NOMO-1 treated with dmso at 0.1 percent for 144 hours (cell line): ENCODE results near the gene ESPN.

ENCODE experiments used
- DNase-seq: peaks from one replicate; lab custom pipeline; 2025; ENCODE audit not compliant: unreplicated experiment; lab: John Stamatoyannopoulos, UW

ESPN gene

GRCh38 chr1:6495540-6496364 lies 71.2 kb downstream of the ESPN start:
- no peak for DNase-seq

- no peak for DNase-seq
These were observed 71.8 kb downstream of the ESPN start for GRCh38 chr1:6496365-6496721.

DNA sequence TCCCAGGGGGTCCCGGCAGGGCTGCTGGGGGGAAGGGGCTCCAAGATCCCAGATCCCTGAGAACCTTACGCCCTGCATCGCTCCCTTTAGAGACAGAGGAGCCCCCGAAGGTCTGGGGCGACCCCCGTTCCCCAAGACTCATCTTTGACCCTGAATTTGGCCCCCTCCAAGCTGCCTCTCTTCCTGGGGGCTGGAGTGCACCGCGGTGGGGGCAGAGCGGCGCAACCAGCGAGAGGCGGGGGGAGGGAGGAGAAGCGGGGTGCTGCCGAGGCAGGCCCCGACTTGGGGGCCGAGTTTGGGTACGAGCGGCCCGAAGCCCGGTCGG lies 72.3 kb downstream of the ESPN start:
- DNase-seq = no peak

DNA sequence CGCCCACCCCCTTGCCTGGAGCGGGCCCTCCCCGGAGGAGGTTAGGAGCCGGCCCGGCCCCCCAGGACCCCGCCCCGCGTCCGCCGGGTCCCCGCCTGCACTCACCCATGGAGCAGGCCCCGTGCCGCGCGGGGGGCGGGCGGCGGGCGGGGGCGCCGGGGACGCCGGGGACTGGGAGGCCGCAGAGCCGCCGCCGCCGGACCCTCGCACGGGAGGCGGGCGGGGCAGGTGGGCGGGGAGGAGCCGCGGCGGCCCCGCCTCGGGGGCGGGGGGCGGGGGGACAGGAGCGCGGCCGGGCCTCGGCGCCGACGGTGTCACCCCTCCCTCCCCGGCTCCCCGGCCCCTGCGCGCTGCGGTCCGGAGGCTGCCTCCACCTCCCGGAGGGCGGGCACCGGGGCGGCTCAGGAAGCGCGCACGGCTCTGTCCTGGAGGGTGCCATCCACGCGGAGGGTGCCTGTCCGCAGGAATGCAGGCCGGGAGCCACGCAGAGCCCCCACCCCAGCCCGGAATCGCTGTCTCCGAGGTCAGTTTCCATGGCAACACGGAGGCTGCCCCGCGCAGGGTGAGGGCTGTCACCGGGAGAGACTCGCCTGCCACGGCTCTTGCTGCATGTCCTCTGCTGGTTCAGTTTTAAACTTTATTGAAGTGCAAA lies 72.8 kb downstream of the ESPN start:
- DNase-seq = no peak

- DNase-seq = no peak
These were observed 73.4 kb downstream of the ESPN start for GRCh38 chr1:6497867-6498575.

- DNase-seq = no peak
These were observed 74.1 kb downstream of the ESPN start for GRCh38 chr1:6498576-6499111.

DNA sequence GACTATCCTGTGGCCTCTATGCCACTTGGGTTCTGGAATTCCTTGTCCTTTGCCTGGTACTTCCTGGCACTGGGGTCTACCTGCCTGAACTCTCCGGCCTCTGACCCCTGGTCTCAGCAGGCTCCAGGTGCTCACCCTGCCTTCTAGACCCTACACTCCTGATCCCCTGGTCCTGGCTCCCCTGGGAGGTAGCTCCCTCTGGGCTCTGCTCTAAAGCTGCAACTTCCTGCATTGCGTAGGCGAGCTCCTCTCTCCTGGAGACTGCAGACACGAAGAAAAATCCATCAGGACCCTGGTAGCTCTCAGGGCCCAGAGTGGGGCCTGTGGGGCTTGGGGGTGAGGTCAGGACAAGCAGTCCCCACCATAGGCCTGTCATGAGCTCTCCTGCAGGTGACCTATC lies 74.7 kb downstream of the ESPN start:
- DNase-seq = no peak

- DNase-seq = no peak
These were observed 76.1 kb downstream of the ESPN start for GRCh38 chr1:6500544-6501278.

DNA sequence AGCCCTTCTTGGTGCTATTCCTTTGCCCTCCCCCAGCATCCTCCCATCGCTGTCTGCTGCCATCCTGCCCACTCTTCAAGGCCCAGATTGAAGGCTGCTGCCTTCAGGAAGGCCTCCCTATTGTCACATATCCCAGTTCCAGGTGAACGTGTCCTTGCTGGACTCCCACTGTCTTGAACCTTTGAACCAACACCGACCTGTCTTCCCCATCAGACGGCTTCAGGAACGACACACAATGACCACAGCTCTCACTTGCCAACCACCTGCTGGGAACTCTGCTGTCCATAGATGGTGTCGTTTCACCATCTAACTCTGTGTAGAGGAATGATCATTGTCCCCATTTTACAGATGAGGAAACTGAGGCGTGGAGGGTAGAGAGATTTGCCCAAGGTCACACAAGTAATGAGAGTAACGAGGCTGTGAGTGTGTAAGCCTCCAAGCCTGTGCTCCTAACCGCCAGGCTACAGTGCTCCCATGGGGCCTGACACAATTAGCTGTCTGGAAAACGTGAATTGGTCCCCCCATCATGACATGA lies 76.8 kb downstream of the ESPN start:
- DNase-seq = no peak

DNA sequence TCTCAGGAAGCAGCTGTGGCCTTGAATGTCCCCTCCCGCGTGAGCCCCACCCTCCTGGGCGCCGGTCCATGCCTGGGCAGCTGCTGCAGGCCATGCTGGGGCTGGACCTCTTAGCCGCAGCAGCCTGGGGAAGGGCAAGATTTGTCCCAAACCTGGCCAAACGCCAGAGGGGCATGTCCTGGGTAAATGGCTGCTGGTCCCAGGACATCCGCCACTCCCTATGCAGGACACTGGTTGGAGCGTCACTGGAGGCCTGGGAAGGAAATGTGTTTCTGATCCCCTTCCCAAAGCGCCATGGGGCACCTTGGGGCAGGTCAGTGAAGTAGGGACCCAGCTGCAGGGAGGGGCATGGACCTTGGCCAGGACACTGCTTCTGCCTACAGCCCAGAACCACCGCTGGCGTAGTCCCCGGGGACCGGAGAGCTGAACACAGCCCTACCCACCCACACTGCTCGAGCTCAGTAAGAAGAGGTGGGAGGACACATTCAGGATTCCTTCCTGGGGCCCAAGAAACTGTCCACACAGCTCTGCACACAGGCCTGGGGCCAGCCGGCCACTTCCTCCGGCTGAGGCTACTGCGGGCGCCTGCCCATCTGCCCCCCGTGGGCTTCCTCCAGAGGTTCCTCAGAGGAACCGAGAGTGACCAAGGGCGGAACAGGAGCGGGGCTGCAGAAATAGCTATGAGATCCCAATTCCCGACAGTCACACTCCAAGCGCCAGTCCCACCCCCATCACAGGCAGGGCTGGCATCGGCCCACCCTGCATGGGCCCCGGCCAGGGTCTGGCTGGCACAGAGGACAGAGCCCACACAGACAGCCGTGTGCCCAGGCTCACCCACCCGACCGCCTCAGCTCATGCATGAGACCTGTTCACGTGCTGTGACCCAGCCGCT lies 77.7 kb downstream of the ESPN start:
- no peak for DNase-seq

- no peak for DNase-seq
These were observed 79.5 kb downstream of the ESPN start for GRCh38 chr1:6503884-6504602.

DNA sequence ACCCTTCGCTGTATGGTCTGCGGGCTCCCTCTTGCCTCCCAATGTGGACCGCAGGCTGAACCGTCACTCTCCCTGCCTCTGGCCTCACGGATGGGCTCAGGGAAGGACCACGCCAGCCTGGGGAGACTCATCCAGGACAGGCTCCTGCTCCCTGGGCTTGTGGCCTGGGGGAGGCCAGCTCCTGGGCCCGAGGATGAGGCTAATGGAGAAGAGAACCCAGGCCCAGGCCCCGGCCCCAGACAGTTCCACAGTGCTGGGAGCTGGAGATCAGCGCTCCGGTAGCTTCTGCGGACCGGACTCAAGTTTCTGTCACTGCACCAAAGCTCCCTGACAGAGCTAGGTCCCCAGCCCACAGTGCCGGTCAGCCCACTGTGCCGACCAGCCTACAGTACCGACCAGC lies 80.3 kb downstream of the ESPN start:
- DNase-seq = no peak

- DNase-seq = no peak
These were observed 81.0 kb downstream of the ESPN start for GRCh38 chr1:6505367-6506209.

- no peak for DNase-seq
These were observed 81.8 kb downstream of the ESPN start for GRCh38 chr1:6506210-6507036.

DNA sequence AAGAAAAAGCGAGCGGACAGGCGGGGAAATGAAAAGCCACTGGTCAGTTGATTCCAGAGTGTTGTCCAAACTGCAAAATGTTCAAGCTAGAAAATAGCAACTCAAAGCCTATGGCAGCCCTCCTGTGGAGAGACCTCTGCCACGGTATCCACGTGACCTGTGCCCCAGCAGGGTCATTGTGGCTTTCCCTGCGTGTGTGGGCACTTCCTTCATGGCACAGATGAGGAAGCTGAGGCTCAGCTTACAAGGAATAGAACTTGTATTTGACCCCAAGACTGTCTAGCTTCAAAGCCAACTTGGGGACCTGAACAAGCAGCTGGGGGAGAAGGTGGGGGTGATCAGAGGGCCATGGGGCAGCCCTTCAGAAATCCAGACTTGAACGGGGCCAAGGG lies 82.5 kb downstream of the ESPN start:
- DNase-seq = no peak

GRCh38 chr1:6507461-6507911 lies 82.9 kb downstream of the ESPN start:
- no peak for DNase-seq

GRCh38 chr1:6508154-6508815 lies 83.7 kb downstream of the ESPN start:
- DNase-seq = no peak
